Calu3 (cell line): ENCODE data around the gene ATXN7L1. TPM values are rescaled to one million over a fixed set of nuclear protein-coding genes. Genes with fewer than 3 reads are reported as not detected.

Experiments used
- BruUV-seq: library from RNA; stranded (reverse); fragments of 400-500 nt; replicated peaks from 2 replicates; lab custom pipeline; 2021; lab: Mats Ljungman, UMichigan
- CTCF ChIA-PET: fragments of 300-600 bp; sonication (Branson Sonifier 250); formaldehyde crosslinking; loops from one replicate; lab custom pipeline; 2022; ENCODE audit warnings: antibody characterized with exemption; lab: Charles Lee
- DNase-seq: peaks from one replicate; pipeline ENCODE4 v3.0.0; 2022
- H3K27ac Mint-ChIP-seq: one replicate; pipeline ENCODE4 v1.8.0; 2022; ENCODE audit warnings: mixed read lengths; ENCODE audit not compliant: unreplicated experiment
- H3K27me3 Mint-ChIP-seq: one replicate; pipeline ENCODE4 v1.8.0; 2022; ENCODE audit warnings: mixed read lengths; ENCODE audit not compliant: unreplicated experiment
- H3K36me3 Mint-ChIP-seq: one replicate; pipeline ENCODE4 v1.8.0; 2022; ENCODE audit warnings: mild to moderate bottlenecking, moderate library complexity, mixed read lengths; ENCODE audit not compliant: insufficient read depth, unreplicated experiment
- H3K4me1 Mint-ChIP-seq: one replicate; pipeline ENCODE4 v1.8.0; 2022; ENCODE audit warnings: mild to moderate bottlenecking, low read depth, mixed read lengths; ENCODE audit not compliant: unreplicated experiment
- H3K4me3 Mint-ChIP-seq: one replicate; pipeline ENCODE4 v1.8.0; 2022; ENCODE audit warnings: mild to moderate bottlenecking, low read depth, moderate library complexity, mixed read lengths; ENCODE audit not compliant: unreplicated experiment
- H3K9me3 Mint-ChIP-seq: one replicate; pipeline ENCODE4 v1.8.0; 2022; ENCODE audit warnings: low read depth, mixed read lengths; ENCODE audit not compliant: unreplicated experiment
- CTCF ChIP-seq: fragments of 200-600 bp; IDR thresholded peaks from one replicate; pipeline ENCODE4 v1.8.0; 2022; ENCODE audit warnings: antibody characterized with exemption; ENCODE audit not compliant: unreplicated experiment
- intact Hi-C: fragments of 100-400 bp; cut with micrococcal nuclease; formaldehyde crosslinking; loops from one replicate; pipeline ENCODE4 v1.10.0; 2022; ENCODE audit not compliant: unreplicated experiment
- total RNA-seq: library from RNA; stranded (reverse); gene quantifications from 2 replicates; pipeline ENCODE4 v1.2.3, GENCODE V29; 2022

ATXN7L1 gene
- total RNA-seq, 1 experiment from 2014 or later = 12.0 TPM

GRCh38 chr7:105637755-105638154 lies 238.6 kb downstream of the ATXN7L1 start:
- no peak overlapping the region for H3K27ac Mint-ChIP-seq
- no peaks in the 10 kb centered on the region for H3K4me1 Mint-ChIP-seq
- CTCF ChIA-PET = interaction anchor here (1.0 kb wide), 1 partner anchor 107 kb away, joined by 3 read pairs; no protein-coding TSS in a partner anchor
- H3K4me3 Mint-ChIP-seq = no peak overlapping the region
- H3K36me3 Mint-ChIP-seq = no peaks in the 10 kb centered on the region
- H3K9me3 Mint-ChIP-seq = no peaks in the 10 kb centered on the region
- TF ChIP-seq CTCF = no peak
- intact Hi-C loops = no loop called here
- no TSS peak for BruUV-seq
- H3K27me3 Mint-ChIP-seq = no peaks in the 10 kb centered on the region
- no peak for DNase-seq

GRCh38 chr7:105636982-105637381 lies 239.4 kb downstream of the ATXN7L1 start:
- no peak for TF ChIP-seq CTCF
- Mint-ChIP-seq H3K36me3 (no peaks in the 10 kb centered on the region), H3K4me3 (no peak overlapping the region), H3K9me3 (no peaks in the 10 kb centered on the region), H3K27me3 (no peaks in the 10 kb centered on the region), H3K27ac (no peak overlapping the region), H3K4me1 (no peaks in the 10 kb centered on the region)
- no peak for DNase-seq
- no TSS peak for BruUV-seq
- intact Hi-C loops = no loop called here
- CTCF ChIA-PET = no interaction called here

- intact Hi-C loops = no loop called here
- no peaks in the 10 kb centered on the region for H3K27me3 Mint-ChIP-seq
- no peaks in the 10 kb centered on the region for H3K36me3 Mint-ChIP-seq
- CTCF ChIA-PET = no interaction called here
- H3K27ac Mint-ChIP-seq = no peak overlapping the region
- DNase-seq = no peak
- H3K4me1 Mint-ChIP-seq = no peaks in the 10 kb centered on the region
- H3K4me3 Mint-ChIP-seq = no peak overlapping the region
- H3K9me3 Mint-ChIP-seq = no peaks in the 10 kb centered on the region
- BruUV-seq = no TSS peak
- TF ChIP-seq CTCF = no peak
These were observed 241.2 kb downstream of the ATXN7L1 start for GRCh38 chr7:105635197-105635596.

- no peaks in the 10 kb centered on the region for H3K36me3 Mint-ChIP-seq
- DNase-seq = no peak
- H3K4me1 Mint-ChIP-seq = no peaks in the 10 kb centered on the region
- H3K4me3 Mint-ChIP-seq = no peak overlapping the region
- TF ChIP-seq CTCF = no peak
- H3K27me3 Mint-ChIP-seq = no peaks in the 10 kb centered on the region
- H3K27ac Mint-ChIP-seq = no peak overlapping the region
- no peaks in the 10 kb centered on the region for H3K9me3 Mint-ChIP-seq
- CTCF ChIA-PET = no interaction called here
- intact Hi-C loops = no loop called here
- no TSS peak for BruUV-seq
These were observed 250.4 kb downstream of the ATXN7L1 start for GRCh38 chr7:105625986-105626385.
